OCI-LY1 (cell line): ENCODE measurements around the gene UGT2A3.

Experiments
- H2AFZ ChIP-seq: fragments of 200-600 bp; sonication (generic), shearing (Covaris generic); 2 replicates; pipeline ENCODE4 v1.6.0; 2014; ENCODE audit warnings: antibody characterized with exemption, mild to moderate bottlenecking, low read length
- H3F3A ChIP-seq: fragments of 200-600 bp; sonication (generic), shearing (Covaris generic); 2 replicates; pipeline ENCODE4 v1.6.0; 2014; ENCODE audit warnings: mild to moderate bottlenecking, antibody characterized with exemption, low read length, moderate library complexity; ENCODE audit not compliant: insufficient read depth
- H3K27ac ChIP-seq: fragments of 200-600 bp; sonication (generic); 2 replicates; pipeline ENCODE4 v1.5.1; 2014; ENCODE audit warnings: low read length, mixed run types, mild to moderate bottlenecking, low read depth; ENCODE audit not compliant: poor library complexity, severe bottlenecking
- H3K27me3 ChIP-seq: fragments of 200-600 bp; sonication (generic); 2 replicates; pipeline ENCODE4 v1.6.0; 2014; ENCODE audit warnings: antibody characterized with exemption, mild to moderate bottlenecking, low read length, moderate library complexity; ENCODE audit not compliant: insufficient read depth
- H3K36me3 ChIP-seq: fragments of 200-600 bp; sonication (generic); 2 replicates; pipeline ENCODE4 v1.6.1; 2014; ENCODE audit warnings: mild to moderate bottlenecking, antibody characterized with exemption, low read length, moderate library complexity, mixed read lengths; ENCODE audit not compliant: insufficient read depth
- H3K4me1 ChIP-seq: fragments of 200-600 bp; sonication (generic); 2 replicates; pipeline ENCODE4 v1.5.1; 2014; ENCODE audit warnings: mild to moderate bottlenecking, low read length, moderate library complexity; ENCODE audit not compliant: insufficient read depth, severe bottlenecking
- H3K4me2 ChIP-seq: fragments of 200-600 bp; sonication (generic), shearing (Covaris generic); 2 replicates; pipeline ENCODE4 v1.6.1; 2014; ENCODE audit warnings: low read length
- H3K4me3 ChIP-seq: fragments of 200-600 bp; sonication (generic); 2 replicates; pipeline ENCODE4 v1.5.1; 2014; ENCODE audit warnings: low read length, low read depth, mild to moderate bottlenecking, mixed read lengths; ENCODE audit not compliant: poor library complexity, severe bottlenecking
- H3K79me2 ChIP-seq: fragments of 200-600 bp; shearing (Covaris generic); 2 replicates; pipeline ENCODE4 v1.6.1; 2016; ENCODE audit warnings: mixed run types, low read length, mixed read lengths; ENCODE audit not compliant: insufficient read depth
- H3K9ac ChIP-seq: fragments of 200-600 bp; sonication (generic), shearing (Covaris generic); 2 replicates; pipeline ENCODE4 v1.6.1; 2014; ENCODE audit warnings: mild to moderate bottlenecking, low read length, mixed read lengths
- H3K9me2 ChIP-seq: fragments of 200-600 bp; sonication (generic), shearing (Covaris generic); 2 replicates; pipeline ENCODE4 v1.6.1; 2014; ENCODE audit warnings: low read depth, mild to moderate bottlenecking, low read length, mixed read lengths
- H3K9me3 ChIP-seq: fragments of 200-600 bp; shearing (Covaris generic); 2 replicates; pipeline ENCODE4 v1.6.1; 2014; ENCODE audit warnings: low read length, mixed read lengths
- H4K20me1 ChIP-seq: fragments of 200-600 bp; sonication (generic), shearing (Covaris generic); 2 replicates; pipeline ENCODE4 v1.6.0; 2016; ENCODE audit warnings: mild to moderate bottlenecking, low read length; ENCODE audit not compliant: insufficient read depth
- CTCF ChIP-seq: fragments of 200-600 bp; sonication (generic), shearing (Covaris generic); IDR thresholded peaks from 2 replicates; pipeline ENCODE4 v1.5.1; 2017; ENCODE audit warnings: mild to moderate bottlenecking, antibody characterized with exemption, low read length, moderate library complexity, mixed read lengths
- EZH2 ChIP-seq: fragments of 200-600 bp; sonication (generic), shearing (Covaris generic); IDR thresholded peaks from 2 replicates; pipeline ENCODE4 v1.8.0; 2017; ENCODE audit warnings: borderline replicate concordance, mixed run types, mild to moderate bottlenecking, antibody characterized with exemption, low read length, moderate library complexity, mixed read lengths

UGT2A3 gene

GRCh38 chr4:68954126-68954525 lies 2.5 kb upstream of the UGT2A3 start:
- Histone ChIP-seq H3K27me3 (no peaks in the 10 kb centered on the region), H3K27ac (no peak overlapping the region), H3K4me1 (no peaks in the 10 kb centered on the region), H3K9ac (no peak overlapping the region), H3K4me2 (no peak overlapping the region), H3K36me3 (no peaks in the 10 kb centered on the region), H3K9me3 (no peaks in the 10 kb centered on the region), H3K79me2 (no peaks in the 10 kb centered on the region), H3F3A (no peaks in the 10 kb centered on the region), H4K20me1 (no peaks in the 10 kb centered on the region), H3K4me3 (no peak overlapping the region), H3K9me2 (no peaks in the 10 kb centered on the region), H2AFZ (no peak overlapping the region)
- no peak for TF ChIP-seq EZH2
- TF ChIP-seq CTCF: no peak

GRCh38 chr4:68953056-68953596 lies 1.5 kb upstream of the UGT2A3 start:
- H3K4me2 ChIP-seq: no peak overlapping the region

GRCh38 chr4:68951806-68952585 lies 392 bp upstream of the UGT2A3 start:
- Histone ChIP-seq H3K9me3 (no peaks in the 10 kb centered on the region), H4K20me1 (no peaks in the 10 kb centered on the region), H3K9me2 (no peaks in the 10 kb centered on the region), H3K27ac (no peak overlapping the region), H3K4me3 (no peak overlapping the region), H3F3A (no peaks in the 10 kb centered on the region), H3K79me2 (no peaks in the 10 kb centered on the region), H3K4me2 (no peak overlapping the region), H2AFZ (no peak overlapping the region), H3K27me3 (no peaks in the 10 kb centered on the region), H3K9ac (no peak overlapping the region), H3K36me3 (no peaks in the 10 kb centered on the region), H3K4me1 (no peaks in the 10 kb centered on the region)
- TF ChIP-seq CTCF (no peak), EZH2 (no peak)

More at GRCh38 chr4:68953056-68953596, 1.5 kb upstream of the UGT2A3 start:
- no peaks in the 10 kb centered on the region for H3K4me1 ChIP-seq
- H4K20me1 ChIP-seq: no peaks in the 10 kb centered on the region
- H3K9me2 ChIP-seq: no peaks in the 10 kb centered on the region
- no peaks in the 10 kb centered on the region for H3K36me3 ChIP-seq
- no peak overlapping the region for H3K4me3 ChIP-seq
- H3F3A ChIP-seq: no peaks in the 10 kb centered on the region
- no peak overlapping the region for H3K27ac ChIP-seq
- no peaks in the 10 kb centered on the region for H3K79me2 ChIP-seq
- no peak overlapping the region for H3K9ac ChIP-seq
- no peaks in the 10 kb centered on the region for H3K27me3 ChIP-seq
- H2AFZ ChIP-seq: no peak overlapping the region
- TF ChIP-seq CTCF: no peak
- TF ChIP-seq EZH2: no peak
- no peaks in the 10 kb centered on the region for H3K9me3 ChIP-seq
